NCI-H2029 (cell line): ENCODE results near the gene MUC20.
"Not testable (repeated sequence)": the region's sequence is repeated elsewhere in the genome, so short reads cannot be mapped to it uniquely, and the experiment has no call there.

Experiments used
- DNase-seq: peaks from one replicate; lab custom pipeline; 2025; lab: John Stamatoyannopoulos, UW

MUC20 gene

GRCh38 chr3:195770841-195771645 lies 50.3 kb downstream of the MUC20 start:
- not testable (repeated sequence) for DNase-seq

GRCh38 chr3:195771646-195772300 lies 51.0 kb downstream of the MUC20 start:
- DNase-seq = no peak

GRCh38 chr3:195773956-195774537 lies 53.3 kb downstream of the MUC20 start:
- no peak for DNase-seq

GRCh38 chr3:195774917-195775316 lies 54.1 kb downstream of the MUC20 start:
- no peak for DNase-seq

DNA sequence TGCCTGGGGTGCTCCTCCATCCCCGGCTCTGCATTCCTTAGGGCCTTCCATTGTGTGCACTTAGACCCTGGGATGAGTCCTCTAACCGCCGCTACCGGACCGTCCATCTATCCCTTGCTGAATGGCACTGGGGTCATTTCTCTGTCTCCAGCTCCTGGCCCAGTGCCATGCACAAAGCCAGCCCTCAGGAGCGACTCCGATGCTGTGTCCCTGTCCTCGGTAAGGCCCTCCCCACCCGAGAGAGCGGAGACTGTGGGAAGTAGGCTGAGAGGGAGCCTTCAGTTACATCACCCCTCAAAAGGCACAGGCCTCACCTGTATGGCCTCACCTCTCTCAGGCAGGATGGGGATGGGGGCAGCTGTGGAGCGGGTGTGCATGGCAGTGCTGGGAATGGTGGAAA lies 57.2 kb downstream of the MUC20 start:
- no peak for DNase-seq

DNA sequence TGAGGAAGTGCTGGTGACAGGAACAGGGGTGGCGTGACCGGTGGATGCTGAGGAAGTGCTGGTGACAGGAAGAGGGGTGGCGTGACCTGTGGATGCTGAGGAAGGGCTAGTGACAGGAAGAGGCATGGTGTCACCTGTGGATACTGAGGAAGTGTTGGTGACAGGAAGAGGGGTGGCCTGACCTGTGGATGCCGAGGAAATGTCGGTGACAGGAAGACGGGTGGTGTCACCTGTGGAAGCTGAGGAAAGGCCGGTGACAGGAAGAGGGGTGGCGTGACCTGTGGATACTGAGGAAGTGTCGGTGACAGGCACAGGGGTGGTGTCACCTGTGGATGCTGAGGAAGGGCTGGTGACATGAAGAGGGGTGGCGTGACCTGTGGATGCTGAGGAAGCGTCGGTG lies 60.5 kb downstream of the MUC20 start:
- not testable (repeated sequence) for DNase-seq
